Measurements from ENCODE around the gene SUPT20H. TPM values are rescaled to one million over a fixed set of nuclear protein-coding genes. Genes with fewer than 3 reads are reported as not detected.

SUPT20H gene
- total and polyA plus RNA-seq, 2 of the 13 experiments (the other 11 are each of a cell fraction or from before 2014, with no cell fraction given), result 35.0 to 63.6 TPM

- TF ChIP-seq ETS1 (CRISPR knock-in tag; IDR thresholded peaks at IDR 0.05) (no peak), MAZ (IDR thresholded peaks at IDR 0.05; ENCODE audit: borderline replicate concordance, low read depth, low read length) (no peak), MAZ (CRISPR knock-in tag; IDR thresholded peaks at IDR 0.05; ENCODE audit: low read depth) (no peak), KDM2A (CRISPR knock-in tag; IDR thresholded peaks at IDR 0.05; ENCODE audit: borderline replicate concordance, low read depth) (no peak), KAT2B (IDR thresholded peaks at IDR 0.05; ENCODE audit: borderline replicate concordance, low read depth, low read length) (peak; percentile 51), ZNF879 (CRISPR knock-in tag; IDR thresholded peaks at IDR 0.05) (no peak), ZNF543 (CRISPR knock-in tag; IDR thresholded peaks at IDR 0.05) (0 out of 2 replicates have a peak, but pooled peaks have one; percentile 4), MIXL1 (CRISPR knock-in tag; IDR thresholded peaks at IDR 0.05) (no peak), PAF1 (CRISPR knock-in tag; IDR thresholded peaks at IDR 0.05) (no peak), ZNF407 (CRISPR knock-in tag; IDR thresholded peaks at IDR 0.05; ENCODE audit: not compliant biosample characterization) (no peak), ZFAT (CRISPR knock-in tag; conservative IDR thresholded peaks at IDR 0.05) (no peak), TOPORS (CRISPR knock-in tag; IDR thresholded peaks at IDR 0.05) (no peak)
These were observed 61.6 kb downstream of the SUPT20H start (continued) for GRCh38 chr13:36997716-36998427.
